Endothelial cell of hepatic sinusoid (primary cell): ENCODE measurements around the gene PBX3.

Source experiments
- in situ Hi-C: cut with HindIII; loops from 2 replicates; pipeline ENCODE4 v1.10.0; 2017; ENCODE audit warnings: low sequenced_read_pairs

Gene PBX3

DNA sequence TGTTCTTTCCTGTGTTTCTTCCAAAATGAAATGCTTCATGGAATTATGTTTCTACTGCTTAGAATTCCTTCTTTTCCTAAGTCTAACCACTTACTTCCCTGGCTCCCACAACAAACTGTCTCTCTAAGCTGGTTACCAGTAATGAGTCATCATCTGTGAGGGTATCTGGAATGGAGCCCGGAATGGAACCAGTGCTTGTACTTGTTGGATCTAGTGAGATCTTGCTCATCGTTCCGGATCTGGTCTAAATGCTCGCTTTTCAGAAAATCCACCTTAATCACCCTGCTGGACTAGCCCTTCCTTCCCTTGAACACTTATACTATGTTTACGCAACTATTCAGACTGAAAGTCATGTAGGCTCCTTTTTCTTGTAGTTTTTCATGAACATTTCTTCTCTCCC, 184.8 kb downstream of the PBX3 start:
- in situ Hi-C loops, result no loop called here

DNA sequence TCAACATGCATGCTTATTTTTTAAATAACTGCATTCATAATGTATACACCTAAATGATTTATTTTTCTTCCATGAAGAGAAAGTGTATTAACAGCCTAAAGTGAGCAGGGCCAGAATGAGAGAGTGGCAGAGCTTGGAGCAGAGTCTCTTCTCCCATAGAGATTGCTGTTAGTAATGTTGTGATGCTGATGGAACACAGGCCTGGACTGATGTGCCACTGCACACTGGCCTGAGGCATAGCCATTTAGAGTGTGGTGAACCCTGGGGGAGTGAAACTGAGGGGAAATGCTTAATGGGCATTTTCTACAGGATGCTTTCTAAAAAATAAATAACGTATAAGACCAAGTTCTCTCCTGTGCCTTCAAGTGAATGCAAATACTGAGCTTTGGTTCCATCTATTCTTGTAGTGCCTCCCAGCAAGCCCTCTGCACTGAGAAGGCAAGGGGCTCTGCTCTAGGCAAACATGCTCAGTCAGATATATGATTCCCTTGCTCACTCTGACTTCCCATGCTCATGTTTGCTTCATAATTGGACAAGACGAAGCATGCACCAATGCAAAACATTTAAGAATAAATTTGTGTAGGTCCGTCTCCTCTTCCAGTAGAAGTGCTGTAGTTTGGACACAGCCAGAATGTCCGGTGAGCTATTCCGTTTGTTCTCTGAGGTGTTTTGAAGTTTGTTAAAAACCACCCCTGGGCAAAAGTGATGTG, 185.7 kb downstream of the PBX3 start:
- in situ Hi-C loops, result no loop called here

DNA sequence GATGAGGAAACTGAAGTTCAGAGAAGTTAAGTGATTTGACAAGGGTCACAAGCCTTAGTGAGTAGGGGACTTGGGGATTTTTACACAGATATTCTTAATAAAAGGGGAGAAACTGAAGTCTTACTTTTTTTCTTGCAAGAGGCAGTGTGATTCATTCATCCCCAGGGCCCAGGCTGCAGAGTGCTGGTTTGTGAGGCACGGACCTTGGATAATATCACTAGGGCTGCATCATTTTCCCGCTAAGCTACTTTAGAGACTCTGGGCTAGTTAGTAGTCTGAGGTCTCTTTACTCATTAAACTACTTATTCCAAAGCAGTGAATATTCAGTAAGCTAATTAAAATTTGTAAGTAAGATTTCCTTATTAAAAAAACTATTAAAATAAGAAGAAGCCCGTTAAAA, 195.0 kb downstream of the PBX3 start:
- in situ Hi-C loops, result no loop called here

DNA sequence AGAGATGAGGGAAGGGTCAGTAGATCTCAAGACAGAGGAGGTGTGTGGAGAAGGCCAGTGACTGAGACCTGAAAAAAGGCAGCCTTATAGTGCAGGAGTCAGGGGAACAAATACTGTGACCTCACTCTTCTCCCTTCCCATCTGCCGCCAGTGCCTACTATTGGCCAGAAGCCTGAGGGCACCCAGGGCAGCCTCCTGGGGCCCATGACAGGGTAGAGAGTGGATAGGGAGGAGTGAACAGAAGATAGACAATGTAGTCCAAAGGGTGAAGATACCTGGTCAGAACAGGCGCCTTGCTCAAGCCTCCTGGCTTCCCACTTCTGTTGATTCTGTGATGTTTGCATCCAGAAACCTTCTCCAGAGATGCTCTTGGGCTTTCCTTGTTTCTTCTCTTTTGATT, 196.7 kb downstream of the PBX3 start:
- in situ Hi-C loops, result no loop called here

DNA sequence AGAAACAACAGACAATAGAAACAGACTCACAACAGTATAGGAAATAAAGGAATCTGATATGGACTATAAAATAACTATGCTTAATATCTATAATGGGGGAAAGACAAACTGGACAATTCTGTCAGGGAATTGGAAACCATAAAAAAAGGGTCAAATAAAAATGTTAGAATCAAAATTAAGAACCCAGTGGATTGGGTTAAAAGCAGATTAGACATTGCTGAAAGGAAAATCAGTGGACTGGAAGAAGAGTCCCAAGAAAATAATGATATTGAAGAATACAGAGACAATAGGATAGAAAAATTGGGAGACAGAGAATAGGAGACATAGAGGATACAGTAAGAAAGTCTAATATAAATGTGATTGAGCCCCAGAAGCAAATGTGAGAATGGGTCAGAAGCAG, 199.2 kb downstream of the PBX3 start:
- in situ Hi-C loops, result no loop called here

DNA sequence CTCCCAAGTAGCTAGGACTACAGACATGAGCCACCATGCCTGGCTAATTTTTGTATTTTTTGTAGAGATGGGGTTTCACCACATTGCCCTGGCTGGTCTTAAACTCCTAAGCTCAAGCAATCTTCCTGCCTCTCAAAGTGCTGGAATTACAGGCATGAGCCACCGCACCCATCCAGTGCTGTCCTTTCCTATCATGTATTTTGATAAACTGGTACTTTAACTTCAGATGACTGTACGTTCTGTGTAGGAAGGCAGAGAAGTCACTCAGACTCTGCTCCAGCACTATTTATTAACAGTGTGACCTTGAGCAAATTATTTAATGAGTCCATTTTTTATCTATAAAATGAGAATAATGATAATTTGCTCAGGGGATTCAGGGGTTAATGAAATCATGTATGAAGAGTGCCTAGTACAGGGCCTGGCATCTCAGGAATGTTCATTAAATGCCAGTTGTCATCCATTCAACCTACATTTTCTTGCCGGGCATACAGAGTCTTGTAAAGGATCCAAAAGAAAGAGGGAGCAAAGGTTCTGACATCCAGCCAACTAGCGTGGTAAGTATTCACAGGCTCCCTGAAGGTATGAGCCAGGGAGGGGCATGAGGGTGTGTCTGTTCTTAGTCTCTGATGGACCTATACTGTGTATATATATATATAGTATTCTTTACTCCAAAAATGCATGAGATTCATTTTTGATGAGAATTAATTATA, 201.9 kb downstream of the PBX3 start:
- in situ Hi-C loops, result no loop called here

DNA sequence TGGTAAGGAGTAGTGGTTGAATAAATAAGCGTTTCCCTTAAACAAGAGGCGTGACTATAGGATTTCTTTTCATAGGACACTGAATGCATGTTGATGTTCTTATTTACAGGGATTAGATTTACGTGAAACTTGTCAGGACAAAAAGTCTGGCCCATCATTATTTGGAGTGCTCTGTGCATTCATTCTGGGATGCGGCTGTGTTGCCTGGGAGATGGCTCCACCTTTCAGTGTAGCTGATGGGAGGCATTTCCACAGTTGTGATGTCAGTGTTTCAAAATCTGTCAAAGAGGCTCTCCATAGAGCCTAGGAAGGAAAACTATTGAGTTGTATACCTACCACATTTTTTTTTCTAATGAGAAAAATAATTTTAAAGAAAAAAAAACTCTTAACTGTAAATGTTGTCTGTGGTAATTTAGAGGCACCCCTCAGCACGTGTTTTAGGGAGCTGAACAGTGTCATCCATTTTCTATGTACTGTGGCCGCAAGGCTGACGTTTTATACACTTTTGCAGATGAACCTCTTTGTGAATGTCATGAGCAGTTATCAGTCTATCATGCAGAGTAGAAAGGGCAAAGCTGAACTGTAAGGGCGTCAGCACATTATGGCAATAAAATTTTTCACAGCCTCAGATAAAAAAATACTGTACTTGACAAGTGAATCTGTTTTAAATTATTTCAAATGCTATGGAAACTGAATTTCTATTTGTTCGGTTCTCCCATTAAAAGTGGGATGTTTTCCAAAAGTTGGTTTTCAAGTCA, 202.7 kb downstream of the PBX3 start:
- in situ Hi-C loops, result no loop called here

DNA sequence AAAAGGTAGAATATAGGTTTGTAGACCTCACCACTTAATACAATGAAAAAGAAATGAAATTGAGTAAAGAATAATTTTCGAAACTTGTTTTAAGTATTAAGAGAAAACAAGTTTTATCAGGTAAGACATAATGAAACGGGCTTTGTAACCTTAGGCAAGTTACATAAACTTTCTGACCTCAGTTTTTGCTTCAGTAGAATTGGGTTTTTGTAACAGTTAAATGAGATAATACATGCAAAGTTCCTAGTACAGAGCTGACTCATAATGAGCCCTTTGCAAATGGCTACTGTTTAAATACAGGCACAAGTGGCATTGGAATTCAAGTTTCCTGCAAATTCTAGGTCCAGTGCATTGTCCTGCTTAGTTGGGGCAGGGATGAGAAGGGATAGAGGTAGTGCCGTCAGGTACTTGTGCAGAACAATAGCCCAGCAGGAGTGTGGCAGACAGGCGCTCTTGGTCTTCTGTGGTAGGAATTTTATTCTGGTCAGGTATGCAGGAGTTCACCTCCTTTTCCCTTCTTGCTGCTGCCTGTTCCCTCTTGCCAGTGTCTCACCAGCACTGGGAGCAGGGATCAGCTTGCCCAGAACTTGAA, 203.8 kb downstream of the PBX3 start:
- in situ Hi-C loops, result no loop called here

- in situ Hi-C loops, result no loop called here
These were observed 206.3 kb downstream of the PBX3 start for GRCh38 chr9:125953314-125954019.

GRCh38 chr9:125956102-125956501, 208.9 kb downstream of the PBX3 start:
- in situ Hi-C loops, result no loop called here

GRCh38 chr9:125959315-125959714, 212.1 kb downstream of the PBX3 start:
- in situ Hi-C loops, result no loop called here

DNA sequence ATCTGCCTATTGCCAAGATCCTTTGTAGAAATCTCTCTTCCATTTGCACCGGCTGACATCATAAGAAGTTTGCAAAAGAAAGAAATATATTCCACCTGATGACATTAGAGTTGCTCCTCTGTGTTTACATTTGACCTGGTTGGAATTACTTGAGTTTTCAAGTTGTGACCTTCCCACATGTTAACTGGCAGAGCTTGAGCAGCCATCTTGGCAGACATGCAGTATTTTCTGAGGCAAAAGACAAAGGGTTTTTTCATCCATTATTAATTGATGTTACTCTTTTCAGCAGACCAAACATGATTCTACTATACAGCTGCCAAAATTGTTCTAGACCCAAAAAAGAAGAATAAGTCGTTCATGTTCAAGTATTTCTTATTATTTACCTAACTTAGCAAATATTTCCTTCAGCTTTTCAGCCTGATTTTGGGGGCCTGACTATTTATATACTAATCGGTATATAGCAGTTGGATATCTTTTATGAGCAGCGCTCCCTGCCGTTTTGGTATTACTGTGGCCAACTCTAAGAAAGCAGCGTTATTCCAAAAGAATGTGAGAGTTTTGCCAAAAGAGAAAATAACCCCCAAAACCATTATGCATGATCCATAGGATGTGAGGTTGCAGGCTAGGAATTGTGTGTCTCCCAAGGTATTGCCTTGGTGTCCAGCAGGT, 212.9 kb downstream of the PBX3 start:
- in situ Hi-C loops, result no loop called here

GRCh38 chr9:125960626-125961025, 213.5 kb downstream of the PBX3 start:
- in situ Hi-C loops, result no loop called here

DNA sequence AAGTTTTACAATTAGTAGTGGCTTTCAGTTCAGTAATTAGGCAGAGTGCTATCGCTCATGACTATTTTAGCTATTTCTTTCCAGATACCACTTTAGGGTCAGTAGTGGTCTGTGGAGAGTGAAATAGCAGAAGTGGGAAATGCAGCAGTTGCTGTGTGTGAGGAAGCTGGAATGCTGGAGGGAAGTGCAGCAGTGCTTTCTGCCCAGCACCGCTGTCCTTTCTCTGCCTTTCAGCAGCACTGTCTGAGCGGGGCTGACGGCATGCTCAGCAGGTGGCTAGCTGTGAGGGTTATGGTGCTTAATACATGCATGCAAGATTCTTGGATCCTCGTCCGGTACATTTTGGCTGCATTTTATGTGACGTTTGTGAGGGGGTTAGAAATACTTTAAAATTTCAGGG, 213.9 kb downstream of the PBX3 start:
- in situ Hi-C loops, result no loop called here

GRCh38 chr9:125963932-125964331, 216.8 kb downstream of the PBX3 start:
- in situ Hi-C loops, result no loop called here

- in situ Hi-C loops, result no loop called here
These were observed 217.6 kb downstream of the PBX3 start for GRCh38 chr9:125964702-125965225.

DNA sequence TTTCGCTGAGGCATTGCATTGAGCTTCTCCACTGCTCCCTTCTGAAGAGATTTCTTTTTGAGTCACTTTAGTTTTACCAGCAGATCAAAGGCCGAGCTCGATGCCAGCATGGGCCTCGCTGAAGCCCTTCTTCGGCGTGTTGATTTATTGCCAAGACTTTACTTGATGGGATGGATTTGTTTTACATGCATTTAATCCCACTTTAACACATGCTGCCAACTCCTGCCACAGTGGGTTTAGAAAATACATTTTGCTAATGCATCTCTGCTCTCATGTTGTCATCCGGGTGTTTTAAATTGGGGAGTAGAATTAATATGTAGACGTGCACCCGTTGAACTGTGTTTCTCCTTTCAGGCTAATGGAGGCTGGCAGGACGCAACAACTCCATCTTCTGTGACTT, 218.3 kb downstream of the PBX3 start:
- in situ Hi-C loops, result no loop called here

- in situ Hi-C loops, result no loop called here
These were observed 219.3 kb downstream of the PBX3 start for GRCh38 chr9:125966466-125966865.

DNA sequence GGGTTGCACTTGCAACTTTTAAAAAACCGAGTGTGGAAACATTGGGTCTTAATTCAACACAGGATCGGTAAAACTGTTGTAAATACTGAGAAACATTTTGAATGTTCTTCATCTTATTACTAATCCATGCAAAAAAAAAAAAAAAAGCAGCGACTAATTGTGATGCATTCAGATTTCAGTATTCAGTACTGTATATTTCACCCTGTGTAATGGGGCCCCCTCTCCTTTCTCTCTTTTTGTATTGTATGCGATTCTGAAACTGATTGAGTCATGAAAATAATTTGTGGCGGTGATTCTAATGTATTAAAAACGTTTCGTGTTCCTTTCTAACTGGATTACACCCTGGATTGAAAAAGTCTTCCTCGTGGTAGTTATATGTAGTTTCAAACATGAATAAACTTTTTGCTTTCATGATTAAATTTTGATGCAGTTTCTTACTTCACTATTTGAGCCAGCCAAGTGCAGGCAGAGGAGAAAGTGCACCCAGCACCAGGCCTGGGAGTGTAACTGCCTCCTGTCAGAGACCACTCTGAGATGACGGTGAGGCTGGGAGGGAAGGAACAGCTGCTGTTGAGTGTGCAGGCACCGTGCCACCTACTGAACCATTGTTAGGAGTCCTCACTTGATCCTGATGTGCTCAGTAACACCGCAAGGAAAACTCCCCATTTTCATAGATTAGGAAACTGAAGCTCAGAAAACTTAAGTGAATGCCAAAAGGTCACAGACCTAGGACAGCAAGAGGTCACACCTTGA, 220.0 kb downstream of the PBX3 start:
- in situ Hi-C loops, result no loop called here
